Endodermal cell (in vitro differentiated cells): ENCODE results near the gene OPALIN. TPM values are rescaled to one million over a fixed set of nuclear protein-coding genes. Genes with fewer than 3 reads are reported as not detected.

Source experiments
- DNase-seq: peaks from one replicate; pipeline ENCODE4 v3.0.0-alpha.2; 2017
- H3K27ac ChIP-seq: 2 replicates; pipeline ENCODE4 v1.5.1; 2013; ENCODE audit warnings: mild to moderate bottlenecking, low read depth, low read length, moderate library complexity
- H3K27me3 ChIP-seq: 2 replicates; pipeline ENCODE4 v1.6.1; 2013; ENCODE audit warnings: mild to moderate bottlenecking, low read length, moderate library complexity; ENCODE audit not compliant: insufficient read depth, control insufficient read depth, poor library complexity, severe bottlenecking
- H3K36me3 ChIP-seq: 2 replicates; pipeline ENCODE4 v1.7.0; 2013; ENCODE audit warnings: mild to moderate bottlenecking, low read length, moderate library complexity; ENCODE audit not compliant: control insufficient read depth, insufficient read depth
- H3K4me1 ChIP-seq: one replicate; pipeline ENCODE4 v1.7.0; 2013; ENCODE audit warnings: low read length; ENCODE audit not compliant: control insufficient read depth, insufficient read depth
- H3K4me3 ChIP-seq: 2 replicates; pipeline ENCODE4 v1.5.1; 2013; ENCODE audit warnings: mild to moderate bottlenecking, low read length, moderate library complexity
- H3K9ac ChIP-seq: 2 replicates; pipeline ENCODE4 v1.6.1; 2013; ENCODE audit warnings: mild to moderate bottlenecking, low read length, moderate library complexity; ENCODE audit not compliant: poor library complexity, severe bottlenecking; ENCODE audit errors: extremely low read depth
- H3K9me3 ChIP-seq: 2 replicates; pipeline ENCODE4 v1.6.1; 2013; ENCODE audit warnings: mild to moderate bottlenecking, low read length, moderate library complexity; ENCODE audit not compliant: control insufficient read depth
- H3K27ac Mint-ChIP-seq: 2 replicates; pipeline ENCODE4 v1.8.0; 2020; ENCODE audit warnings: mixed read lengths
- H3K27me3 Mint-ChIP-seq: 2 replicates; pipeline ENCODE4 v1.8.0; 2021; ENCODE audit warnings: mild to moderate bottlenecking, mixed read lengths; ENCODE audit not compliant: insufficient read depth
- H3K36me3 Mint-ChIP-seq: 2 replicates; pipeline ENCODE4 v1.8.0; 2020; ENCODE audit warnings: low read depth, mixed read lengths
- H3K4me1 Mint-ChIP-seq: 2 replicates; pipeline ENCODE4 v1.8.0; 2020; ENCODE audit warnings: mixed read lengths
- H3K4me3 Mint-ChIP-seq: 2 replicates; pipeline ENCODE4 v1.8.0; 2020; ENCODE audit warnings: mild to moderate bottlenecking, moderate library complexity, mixed read lengths
- H3K9me3 Mint-ChIP-seq: 2 replicates; pipeline ENCODE4 v1.8.0; 2020; ENCODE audit warnings: mild to moderate bottlenecking, mixed read lengths
- WGBS, 2 experiments: methylation state at CpG; one replicate each; pipeline versions ENCODE4 v1.1.5 to v1.1.7; 2013; ENCODE audit warnings: missing lambda C conversion rate in 2 of 2, mixed read lengths in 1 of 2; ENCODE audit not compliant: insufficient coverage in 1 of 2, insufficient read length in 1 of 2; 5-methylcytosine and 5-hydroxymethylcytosine counted together
- total RNA-seq, 2 donors: library from RNA; stranded (reverse); fragmentation: NEBNext Ultra II Directional in 1 of 2; extraction: Animal tissue kit (Norgen Biotek cat#: 25700) in 1 of 2; gene quantifications; 2 replicates in 1 of 2; 3 replicates in 1 of 2; pipeline ENCODE4 v1.2.1, GENCODE V29; 2021
- TF ChIP-seq, protein P1 (sequence below): fragments of 200-600 bp; sonication (generic); conservative IDR thresholded peaks from 2 replicates; pipeline ENCODE4 v1.5.0; 2021; ENCODE audit warnings: antibody characterized with exemption, mild to moderate bottlenecking

The OPALIN gene
- total RNA-seq, 2 donors from 2014 or later: not detected

- Histone ChIP-seq H3K36me3 (no peaks in the 10 kb centered on the region), H3K9me3 (no peaks in the 10 kb centered on the region), H3K9ac (no peak overlapping the region), H3K27ac (no peak overlapping the region), H3K27me3 (no peaks in the 10 kb centered on the region), H3K4me1 (no peaks in the 10 kb centered on the region), H3K4me3 (no peak overlapping the region)
- WGBS, 2 experiments: 67 to 96% methylated on average over 1 of the region's 1 CpG
- Mint-ChIP-seq H3K4me3 (no peak overlapping the region), H3K27ac (no peak overlapping the region), H3K9me3 (no peaks in the 10 kb centered on the region), H3K27me3 (no peaks in the 10 kb centered on the region), H3K4me1 (peaks cover 17% of the 10 kb centered on the region), H3K36me3 (no peaks in the 10 kb centered on the region)
- TF ChIP-seq, protein P1, sequence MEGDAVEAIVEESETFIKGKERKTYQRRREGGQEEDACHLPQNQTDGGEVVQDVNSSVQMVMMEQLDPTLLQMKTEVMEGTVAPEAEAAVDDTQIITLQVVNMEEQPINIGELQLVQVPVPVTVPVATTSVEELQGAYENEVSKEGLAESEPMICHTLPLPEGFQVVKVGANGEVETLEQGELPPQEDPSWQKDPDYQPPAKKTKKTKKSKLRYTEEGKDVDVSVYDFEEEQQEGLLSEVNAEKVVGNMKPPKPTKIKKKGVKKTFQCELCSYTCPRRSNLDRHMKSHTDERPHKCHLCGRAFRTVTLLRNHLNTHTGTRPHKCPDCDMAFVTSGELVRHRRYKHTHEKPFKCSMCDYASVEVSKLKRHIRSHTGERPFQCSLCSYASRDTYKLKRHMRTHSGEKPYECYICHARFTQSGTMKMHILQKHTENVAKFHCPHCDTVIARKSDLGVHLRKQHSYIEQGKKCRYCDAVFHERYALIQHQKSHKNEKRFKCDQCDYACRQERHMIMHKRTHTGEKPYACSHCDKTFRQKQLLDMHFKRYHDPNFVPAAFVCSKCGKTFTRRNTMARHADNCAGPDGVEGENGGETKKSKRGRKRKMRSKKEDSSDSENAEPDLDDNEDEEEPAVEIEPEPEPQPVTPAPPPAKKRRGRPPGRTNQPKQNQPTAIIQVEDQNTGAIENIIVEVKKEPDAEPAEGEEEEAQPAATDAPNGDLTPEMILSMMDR: no peak
- DNase-seq: no peak
These were observed 57.2 kb downstream of the OPALIN start for GRCh38 chr10:96301616-96302015.

GRCh38 chr10:96299383-96299782, 59.4 kb downstream of the OPALIN start:
- H3K27ac Mint-ChIP-seq: no peak overlapping the region
- H3K27ac ChIP-seq: no peak overlapping the region
- H3K9me3 Mint-ChIP-seq: no peaks in the 10 kb centered on the region
- H3K36me3 Mint-ChIP-seq: no peaks in the 10 kb centered on the region
- no peaks in the 10 kb centered on the region for H3K36me3 ChIP-seq
- H3K9me3 ChIP-seq: no peaks in the 10 kb centered on the region
- no peak overlapping the region for H3K4me3 ChIP-seq
- TF ChIP-seq, protein P1: no peak
- peaks cover 8% of the 10 kb centered on the region for H3K27me3 ChIP-seq
- no peak for DNase-seq
- H3K27me3 Mint-ChIP-seq: no peaks in the 10 kb centered on the region
- WGBS, 2 experiments: 93 to 99% methylated on average over 3 to 5 of the region's 5 CpGs
- no peak overlapping the region for H3K4me3 Mint-ChIP-seq
- peaks cover 15% of the 10 kb centered on the region for H3K4me1 Mint-ChIP-seq
- H3K9ac ChIP-seq: no peak overlapping the region
- no peaks in the 10 kb centered on the region for H3K4me1 ChIP-seq

- no peak overlapping the region for H3K4me3 Mint-ChIP-seq
- H3K4me1 ChIP-seq: no peaks in the 10 kb centered on the region
- H3K4me3 ChIP-seq: no peak overlapping the region
- H3K27me3 Mint-ChIP-seq: no peaks in the 10 kb centered on the region
- H3K27ac Mint-ChIP-seq: no peak overlapping the region
- no peak overlapping the region for H3K9ac ChIP-seq
- no peaks in the 10 kb centered on the region for H3K9me3 ChIP-seq
- DNase-seq: no peak
- H3K27me3 ChIP-seq: peaks cover 14% of the 10 kb centered on the region
- WGBS, 2 experiments: 89 to 95% methylated on average over 3 of the region's 3 CpGs
- TF ChIP-seq, protein P1: no peak
- H3K27ac ChIP-seq: no peak overlapping the region
- peaks cover 16% of the 10 kb centered on the region for H3K4me1 Mint-ChIP-seq
- no peaks in the 10 kb centered on the region for H3K36me3 Mint-ChIP-seq
- no peaks in the 10 kb centered on the region for H3K36me3 ChIP-seq
- no peaks in the 10 kb centered on the region for H3K9me3 Mint-ChIP-seq
These were observed 60.4 kb downstream of the OPALIN start for GRCh38 chr10:96298362-96298761.
